SU-DHL-6 (cell line): ENCODE data around the gene CORO6.

Experiments
- H2AFZ ChIP-seq: fragments of 200-600 bp; sonication (generic); 2 replicates; pipeline ENCODE4 v1.6.1; 2014; ENCODE audit warnings: low read depth, mild to moderate bottlenecking, moderate library complexity, mixed read lengths, antibody characterized with exemption, low read length; ENCODE audit not compliant: severe bottlenecking
- H3F3A ChIP-seq: fragments of 200-600 bp; shearing (Covaris generic); 2 replicates; pipeline ENCODE4 v1.6.0; 2016; ENCODE audit warnings: antibody characterized with exemption, mild to moderate bottlenecking; ENCODE audit not compliant: insufficient read depth
- H3K27ac ChIP-seq: fragments of 200-600 bp; sonication (generic); 2 replicates; pipeline ENCODE4 v1.5.1; 2016; ENCODE audit warnings: low read depth, mild to moderate bottlenecking, low read length, moderate library complexity, mixed read lengths
- H3K27me3 ChIP-seq: fragments of 200-600 bp; sonication (generic), shearing (Covaris generic); 2 replicates; pipeline ENCODE4 v1.6.0; 2014; ENCODE audit warnings: mild to moderate bottlenecking, low read length
- H3K36me3 ChIP-seq: fragments of 200-600 bp; sonication (generic); 2 replicates; pipeline ENCODE4 v1.6.1; 2014; ENCODE audit warnings: mild to moderate bottlenecking, low read length, mixed read lengths
- H3K4me2 ChIP-seq: fragments of 300-600, 200-600 bp; shearing (Covaris generic), sonication (generic); 2 replicates; pipeline ENCODE4 v1.6.0; 2014; ENCODE audit warnings: low read length, low read depth, mild to moderate bottlenecking; ENCODE audit not compliant: poor library complexity, severe bottlenecking
- H3K4me3 ChIP-seq: fragments of 200-600 bp; sonication (generic); 2 replicates; pipeline ENCODE4 v1.5.1; 2014; ENCODE audit warnings: antibody characterized with exemption, low read length, mild to moderate bottlenecking, mixed read lengths; ENCODE audit not compliant: insufficient read depth, poor library complexity, severe bottlenecking
- H3K79me2 ChIP-seq: fragments of 200-600 bp; sonication (generic); 2 replicates; pipeline ENCODE4 v1.6.1; 2014; ENCODE audit warnings: mild to moderate bottlenecking, low read length, moderate library complexity; ENCODE audit not compliant: insufficient read depth
- H3K9ac ChIP-seq: fragments of 200-600 bp; sonication (generic); 2 replicates; pipeline ENCODE4 v1.7.0; 2014; ENCODE audit warnings: mild to moderate bottlenecking, low read length
- H3K9me2 ChIP-seq: fragments of 200-600 bp; sonication (generic); replicated peaks from 2 replicates; pipeline ENCODE4 v1.6.1; 2014; ENCODE audit warnings: low read length; ENCODE audit not compliant: insufficient read depth
- H3K9me3 ChIP-seq: fragments of 200-600 bp; sonication (generic); 2 replicates; pipeline ENCODE4 v1.6.1; 2014; ENCODE audit warnings: low read length, mixed read lengths; ENCODE audit not compliant: insufficient read depth
- H4K20me1 ChIP-seq: fragments of 200-600 bp; sonication (generic); 2 replicates; pipeline ENCODE4 v1.6.1; 2014; ENCODE audit warnings: low read depth, mild to moderate bottlenecking, antibody characterized with exemption, low read length, moderate library complexity, mixed read lengths
- EZH2phosphoT487 ChIP-seq: fragments of 200-600 bp; sonication (generic), shearing (Covaris generic); conservative IDR thresholded peaks from 2 replicates; pipeline ENCODE4 v1.6.1; 2018; ENCODE audit warnings: mild to moderate bottlenecking, antibody characterized with exemption, low read length, moderate library complexity, mixed read lengths
- TF ChIP-seq, protein P1 (sequence below): fragments of 200-600 bp; sonication (generic); IDR thresholded peaks from one replicate; pipeline ENCODE4 v1.5.1; 2017; ENCODE audit warnings: antibody characterized with exemption, mild to moderate bottlenecking, low read length, moderate library complexity; ENCODE audit not compliant: insufficient read depth, poor library complexity, severe bottlenecking

CORO6 gene

DNA sequence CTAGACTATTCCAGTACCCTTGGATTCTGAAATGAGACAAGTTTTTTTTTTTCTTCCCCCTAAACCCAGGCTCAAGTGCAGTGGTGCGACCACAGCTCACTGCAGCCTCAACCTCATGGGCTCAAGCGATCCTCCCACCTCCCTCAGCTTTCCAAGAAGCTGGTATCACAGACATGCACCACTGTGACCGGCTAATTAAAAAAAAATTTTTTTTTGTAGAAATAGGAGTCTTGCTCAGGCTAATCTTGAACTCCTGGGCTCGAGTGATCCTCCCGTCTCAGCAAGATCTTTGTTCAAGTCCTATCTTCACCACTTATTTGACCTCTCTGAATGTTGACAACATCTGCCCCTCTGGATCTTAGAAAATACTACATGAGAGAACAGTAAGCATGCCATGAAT is 26.6 kb upstream of the CORO6 start:
- Histone ChIP-seq H3K79me2 (no peaks in the 10 kb centered on the region), H3K9ac (no peak overlapping the region), H3F3A (no peaks in the 10 kb centered on the region; the same call in 1 of the 2 replicates), H4K20me1 (no peaks in the 10 kb centered on the region), H3K27me3 (no peaks in the 10 kb centered on the region), H3K4me2 (no peak overlapping the region), H2AFZ (no peak overlapping the region), H3K36me3 (peaks cover 12% of the 10 kb centered on the region), H3K4me3 (no peak overlapping the region), H3K9me2 (no peaks in the 10 kb centered on the region), H3K27ac (no peak overlapping the region), H3K9me3 (no peaks in the 10 kb centered on the region)
- TF ChIP-seq, protein P1, sequence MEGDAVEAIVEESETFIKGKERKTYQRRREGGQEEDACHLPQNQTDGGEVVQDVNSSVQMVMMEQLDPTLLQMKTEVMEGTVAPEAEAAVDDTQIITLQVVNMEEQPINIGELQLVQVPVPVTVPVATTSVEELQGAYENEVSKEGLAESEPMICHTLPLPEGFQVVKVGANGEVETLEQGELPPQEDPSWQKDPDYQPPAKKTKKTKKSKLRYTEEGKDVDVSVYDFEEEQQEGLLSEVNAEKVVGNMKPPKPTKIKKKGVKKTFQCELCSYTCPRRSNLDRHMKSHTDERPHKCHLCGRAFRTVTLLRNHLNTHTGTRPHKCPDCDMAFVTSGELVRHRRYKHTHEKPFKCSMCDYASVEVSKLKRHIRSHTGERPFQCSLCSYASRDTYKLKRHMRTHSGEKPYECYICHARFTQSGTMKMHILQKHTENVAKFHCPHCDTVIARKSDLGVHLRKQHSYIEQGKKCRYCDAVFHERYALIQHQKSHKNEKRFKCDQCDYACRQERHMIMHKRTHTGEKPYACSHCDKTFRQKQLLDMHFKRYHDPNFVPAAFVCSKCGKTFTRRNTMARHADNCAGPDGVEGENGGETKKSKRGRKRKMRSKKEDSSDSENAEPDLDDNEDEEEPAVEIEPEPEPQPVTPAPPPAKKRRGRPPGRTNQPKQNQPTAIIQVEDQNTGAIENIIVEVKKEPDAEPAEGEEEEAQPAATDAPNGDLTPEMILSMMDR: no peak
- no peak for TF ChIP-seq EZH2phosphoT487

DNA sequence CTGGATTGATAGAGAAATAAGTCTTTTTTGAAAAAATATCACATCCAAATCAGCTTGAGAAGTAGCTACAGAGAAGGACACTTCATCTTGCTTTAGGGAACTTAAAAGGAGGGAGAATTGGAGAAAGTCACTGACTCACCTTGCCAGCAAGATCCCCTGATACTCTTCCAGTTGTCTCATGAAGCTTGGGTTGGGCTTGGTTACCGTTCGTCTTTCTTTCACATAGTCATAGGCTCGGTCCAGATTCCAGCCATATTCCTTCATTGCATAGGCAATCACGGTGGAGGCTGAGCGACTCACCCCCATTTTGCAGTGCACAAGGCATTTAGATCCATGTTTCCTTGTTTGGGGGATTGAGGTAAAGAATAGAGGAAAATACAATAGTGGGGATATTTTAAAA is 25.3 kb upstream of the CORO6 start:
- Histone ChIP-seq H3K9me3 (no peaks in the 10 kb centered on the region), H3K9ac (no peak overlapping the region), H3K4me2 (no peak overlapping the region), H3K27ac (no peak overlapping the region), H3K9me2 (no peaks in the 10 kb centered on the region), H3K4me3 (no peak overlapping the region), H3K36me3 (peaks cover 12% of the 10 kb centered on the region), H3F3A (no peaks in the 10 kb centered on the region; the same call in 1 of the 2 replicates), H4K20me1 (no peaks in the 10 kb centered on the region), H3K79me2 (no peaks in the 10 kb centered on the region), H2AFZ (no peak overlapping the region), H3K27me3 (no peaks in the 10 kb centered on the region)
- no peak for TF ChIP-seq EZH2phosphoT487
- TF ChIP-seq, protein P1: no peak

DNA sequence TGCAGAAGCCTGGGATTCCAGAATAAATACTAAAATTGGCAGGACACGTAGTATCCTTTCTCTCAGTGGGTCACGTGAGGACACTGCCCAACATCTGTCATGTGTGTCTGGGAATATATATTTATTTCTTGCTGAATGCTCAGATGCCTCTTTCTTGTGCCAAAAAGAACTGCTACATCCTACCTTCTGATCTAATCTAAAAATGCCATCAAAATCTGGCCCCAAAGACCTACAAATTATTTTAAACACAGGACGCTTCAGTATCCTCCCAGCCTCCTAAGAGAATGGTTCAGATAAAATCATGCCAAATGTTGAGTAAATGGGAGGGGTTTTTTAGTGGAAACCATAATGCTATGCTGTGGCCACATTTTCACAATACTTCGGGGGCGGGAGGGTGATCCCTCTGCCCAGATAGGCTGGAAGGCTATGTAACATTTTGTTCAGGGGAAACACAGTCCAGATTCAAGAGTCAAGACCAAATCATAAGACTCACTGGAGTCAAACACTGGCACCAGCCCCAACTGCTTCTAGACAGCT is 22.9 kb upstream of the CORO6 start:
- H3K36me3 ChIP-seq: peaks cover 4% of the 10 kb centered on the region
- no peak overlapping the region for H3K4me3 ChIP-seq
- H3K27ac ChIP-seq: no peak overlapping the region
- no peaks in the 10 kb centered on the region for H3K9me3 ChIP-seq
- H3K27me3 ChIP-seq: no peaks in the 10 kb centered on the region
- H3K9me2 ChIP-seq: no peaks in the 10 kb centered on the region
- H3K4me2 ChIP-seq: no peak overlapping the region
- no peak overlapping the region for H2AFZ ChIP-seq
- H3K79me2 ChIP-seq: no peaks in the 10 kb centered on the region
- H3F3A ChIP-seq: no peaks in the 10 kb centered on the region; the same call in 1 of the 2 replicates
- no peaks in the 10 kb centered on the region for H4K20me1 ChIP-seq
- TF ChIP-seq EZH2phosphoT487: no peak
- TF ChIP-seq, protein P1: no peak
- H3K9ac ChIP-seq: no peak overlapping the region
